HG02938 (cell line): Measurements from ENCODE around the gene MARCKSL1.
"Not testable (repeated sequence)": the region's sequence is repeated elsewhere in the genome, so short reads cannot be mapped to it uniquely, and the experiment has no call there.

Experiments used
- ATAC-seq: cut with Tn5 transposase; IDR thresholded peaks from one replicate; pipeline ENCODE4 v1.9.1; 2021; ENCODE audit warnings: mild to moderate bottlenecking, moderate library complexity; ENCODE audit not compliant: unreplicated experiment

Gene MARCKSL1

GRCh38 chr1:32291708-32292538, 44.1 kb downstream of the MARCKSL1 start, which contains the start of gene HDAC1:
Gene HDAC1, plus strand, starts transcription at chr1:32292083. Its CDS starts 87 bp downstream, at chr1:32292170.
- ATAC-seq, result peak; percentile 85

- no peak for ATAC-seq
Observed at GRCh38 chr1:32291145-32291707, 44.8 kb downstream of the MARCKSL1 start.

- ATAC-seq, result no peak
Observed at GRCh38 chr1:32289256-32289655, 46.8 kb downstream of the MARCKSL1 start.

GRCh38 chr1:32286763-32287162, 49.3 kb downstream of the MARCKSL1 start:
- no peak for ATAC-seq

- ATAC-seq, result no peak
Observed at GRCh38 chr1:32285658-32286057, 50.4 kb downstream of the MARCKSL1 start.

GRCh38 chr1:32284777-32285176, 51.3 kb downstream of the MARCKSL1 start:
- not testable (repeated sequence) for ATAC-seq
